Thyroid gland (tissue), 4 donors: ENCODE measurements around the gene IL4R. TPM values are rescaled to one million over a fixed set of nuclear protein-coding genes. Genes with fewer than 3 reads are reported as not detected.
"Not testable (repeated sequence)": the region's sequence is repeated elsewhere in the genome, so short reads cannot be mapped to it uniquely, and the experiment has no call there.

ENCODE experiments used
- DNase-seq, 2 donors: peaks; one replicate each; pipeline ENCODE4 v3.0.0-alpha.2; 2019
- H3K27ac ChIP-seq, 3 donors: fragments of 200-600 bp; sonication (generic); 1 replicate in 2 of 3; 2 replicates in 1 of 3; pipeline ENCODE4 v1.5.1; 2016 to 2019; ENCODE audit warnings: mild to moderate bottlenecking in 1 of 3, moderate library complexity in 1 of 3
- H3K27me3 ChIP-seq: fragments of 200-600 bp; sonication (generic); one replicate; pipeline ENCODE4 v1.5.1; 2019
- H3K36me3 ChIP-seq, 2 donors: fragments of 200-600 bp; sonication (generic); one replicate each; pipeline ENCODE4 v1.5.1; 2016 to 2019
- H3K4me1 ChIP-seq, 2 donors: fragments of 200-600 bp; sonication (generic); one replicate each; pipeline ENCODE4 v1.5.1; 2017 to 2019
- H3K4me3 ChIP-seq, 3 donors: fragments of 200-600 bp; sonication (generic); replicated peaks in 1 of 3; 1 replicate in 2 of 3; 2 replicates in 1 of 3; pipeline ENCODE4 v1.5.1; 2016; ENCODE audit warnings: mild to moderate bottlenecking in 1 of 3
- H3K9me3 ChIP-seq: fragments of 200-600 bp; sonication (generic); one replicate; pipeline ENCODE4 v1.5.1; 2017
- CTCF ChIP-seq, 6 experiments: fragments of 200-600 bp in 3 of 6; fragments of 450-650 bp in 3 of 6; sonication (generic) in 3 of 6; IDR thresholded peaks; one replicate each; pipeline ENCODE4 v1.5.1; 2016 to 2019; ENCODE audit warnings: antibody characterized with exemption in 6 of 6, mild to moderate bottlenecking in 2 of 6, inconsistent platforms in 1 of 6, moderate library complexity in 1 of 6
- POLR2A ChIP-seq, 2 donors: fragments of 450-650 bp; IDR thresholded peaks; one replicate each; pipeline ENCODE4 v1.6.1; 2017; ENCODE audit warnings: antibody characterized with exemption in 2 of 2, mild to moderate bottlenecking in 2 of 2, moderate library complexity in 1 of 2
- WGBS, 2 donors: methylation state at CpG; one replicate each; pipeline ENCODE4 v1.1.5; 2017; 5-methylcytosine and 5-hydroxymethylcytosine counted together
- intact Hi-C: fragments of 100-400 bp; cut with DNase I; formaldehyde crosslinking; loops from one replicate; pipeline ENCODE4 v1.15.1; 2023
- total RNA-seq, 4 donors: library from RNA; depleted of rRNA; stranded (reverse); fragments of >200 nt; gene quantifications; one replicate each; pipeline ENCODE4 v1.2.3, GENCODE V29; 2016

Gene IL4R
- total RNA-seq, 4 donors from 2014 or later: 18.5 to 42.5 (median 21.7) TPM

- Histone ChIP-seq H3K4me1 (no peaks in the 10 kb centered on the region), H3K36me3 (no peaks in the 10 kb centered on the region), H3K27ac (no peak overlapping the region), H3K9me3 (no peaks in the 10 kb centered on the region), H3K4me3 (no peak overlapping the region), H3K27me3 (no peaks in the 10 kb centered on the region)
- no peak for TF ChIP-seq CTCF (IDR thresholded peaks at IDR 0.05)
- no peak for TF ChIP-seq POLR2A (IDR thresholded peaks at IDR 0.05)
- no peak for DNase-seq
- intact Hi-C loops: no loop called here
- 77 to 80% methylated on average over 6 of the region's 6 CpGs for WGBS, 2 donors
Measured at GRCh38 chr16:27408602-27409031, 94.8 kb downstream of the IL4R start.

- DNase-seq, H3K27me3 ChIP-seq, H3K4me3 ChIP-seq, H3K27ac ChIP-seq, H3K4me1 ChIP-seq, intact Hi-C loops, H3K36me3 ChIP-seq, H3K9me3 ChIP-seq: not testable (repeated sequence)
- 90 to 98% methylated on average over 2 of the region's 2 CpGs for WGBS, 2 donors
Measured at GRCh38 chr16:27409958-27410357, 96.2 kb downstream of the IL4R start.

- no peaks in the 10 kb centered on the region for H3K27me3 ChIP-seq
- no peaks in the 10 kb centered on the region for H3K36me3 ChIP-seq
- no peak overlapping the region for H3K27ac ChIP-seq
- intact Hi-C loops: no loop called here
- TF ChIP-seq POLR2A (IDR thresholded peaks at IDR 0.05) (no peak), CTCF (IDR thresholded peaks at IDR 0.05) (no peak)
- no peaks in the 10 kb centered on the region for H3K9me3 ChIP-seq
- 87 to 90% methylated on average over 1 of the region's 1 CpG for WGBS, 2 donors
- H3K4me3 ChIP-seq: no peak overlapping the region
- H3K4me1 ChIP-seq: no peaks in the 10 kb centered on the region
- DNase-seq: no peak
Measured at GRCh38 chr16:27410761-27411160, 97.0 kb downstream of the IL4R start.

GRCh38 chr16:27413956-27414355, 100.2 kb downstream of the IL4R start:
- Histone ChIP-seq H3K27ac (no peak overlapping the region), H3K9me3 (no peaks in the 10 kb centered on the region), H3K4me3 (no peak overlapping the region), H3K4me1 (no peaks in the 10 kb centered on the region), H3K27me3 (no peaks in the 10 kb centered on the region), H3K36me3 (no peaks in the 10 kb centered on the region)
- DNase-seq: no peak
- no peak for TF ChIP-seq POLR2A (IDR thresholded peaks at IDR 0.05)
- no peak for TF ChIP-seq CTCF (IDR thresholded peaks at IDR 0.05)
- intact Hi-C loops: no loop called here
- 90% methylated on average over 2 of the region's 2 CpGs for WGBS, 2 donors

Other genes starting within 250 kb of the IL4R start
- 1 to 10 TPM in 1 of 4 donors, under 1 TPM in 1, not detected in 2; 0.11 to 1.3 TPM for gene C16orf82, start 247.0 kb upstream of the IL4R start, total RNA-seq
- gene KDM8, start 110.4 kb upstream of the IL4R start, total RNA-seq: 10 to 100 TPM in 1 of 4 donors, 1 to 10 TPM in 3; 5.6 to 14.9 (median 9.6) TPM
- gene NSMCE1, start 45.2 kb upstream of the IL4R start, total RNA-seq: 10 to 100 TPM; 40.5 to 52.6 (median 48.8) TPM
- under 1 TPM; 0.11 to 0.88 (median 0.32) TPM for gene IL21R, start 88.2 kb downstream of the IL4R start, total RNA-seq
- 100 to 1,000 TPM in 3 of 4 donors, 10 to 100 TPM in 1; 58.5 to 120 (median 112) TPM for gene GTF3C1, start 235.9 kb downstream of the IL4R start, total RNA-seq
- 10 to 100 TPM; 41.3 to 82.8 (median 70.9) TPM for gene KATNIP, start 236.2 kb downstream of the IL4R start, total RNA-seq